Heart left ventricle (tissue), 13 donors: ENCODE results near the gene FAM50B.

Experiments
- POLR2A ChIP-seq, 2 donors: fragments of 450-650 bp; IDR thresholded peaks; one replicate each; pipeline ENCODE4 v1.6.1; 2017; ENCODE audit warnings: antibody characterized with exemption in 2 of 2, mild to moderate bottlenecking in 2 of 2, moderate library complexity in 2 of 2
- TF ChIP-seq, protein P1 (sequence below), 12 donors: fragments of 200-600 bp; sonication (generic) in 4 of 12; IDR thresholded peaks; one replicate each; pipeline versions ENCODE4 v1.5.0 to v1.8.0; 2018 to 2022; ENCODE audit warnings: antibody characterized with exemption in 12 of 12, mild to moderate bottlenecking in 5 of 12
- donor health status: ischemic (EF 13 %, LVEDD 7.1; RV severe dilation, severe dysfunction).
- donor health status: DM: no; HTN: yes; CAD: no.
- donor health status: DM: no; HTN: no; CAD: no.
- donor health status: ischemic (EF 25% LVEDD 6.9; RV normal size, moderate dysfunction).
- donor health status: ischemic (EF 25% LVEDD 5.7; RV mildly dilated, moderate dysfunction).
- donor health status: ischemic (EF 35%, LVEDD 5.7; RV mildly dilated, moderate dysfunction).
- donor health status: nonischemic (EF 11% LVEDD 7.7; RV severe dilation, severe dysfunction).
- donor health status: DM: yes; HTN: yes; CAD: no.
- donor health status: PGD.
- donor health status: ischemic (EF 29% LVEDD 5.4; RV normal size, mild dysfunction).
- donor health status: nonischemic (EF 23%, LVEDD 6.1; RV moderate dilation, normal function).

DNA sequence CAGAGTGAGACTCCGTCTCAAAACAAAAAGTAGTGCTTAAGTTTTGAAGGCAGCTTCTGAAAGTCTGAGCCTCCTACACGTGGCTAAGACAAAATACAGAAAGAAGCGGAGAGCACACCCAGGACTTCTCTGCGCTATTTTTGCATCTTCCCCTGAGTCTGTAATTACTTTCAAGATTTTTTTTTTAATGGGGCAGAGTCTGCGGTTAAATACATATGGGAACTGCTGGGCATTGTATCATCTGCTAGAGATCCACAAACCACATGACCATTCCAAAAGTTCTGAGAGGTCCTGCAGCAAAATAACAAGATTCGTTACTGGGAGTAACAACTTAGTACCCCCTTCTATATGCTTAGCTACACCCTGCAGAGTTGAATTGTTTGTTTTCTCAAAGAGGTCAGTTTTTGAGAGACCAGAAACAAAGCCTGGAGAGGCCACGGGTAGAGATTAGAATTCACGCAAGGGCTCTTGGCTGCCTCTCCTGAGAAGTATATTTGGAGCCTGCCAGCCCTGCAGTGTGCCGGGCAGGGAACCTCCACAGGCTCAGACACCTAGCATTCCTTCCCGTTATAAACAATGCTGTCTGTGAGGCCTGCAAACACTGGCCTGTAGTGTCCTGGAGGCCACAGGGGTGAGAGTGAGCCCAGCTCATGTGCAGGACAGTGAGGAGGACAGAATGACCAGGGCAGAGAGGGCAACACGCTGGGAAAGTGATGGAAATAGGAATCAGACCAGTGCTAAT is 48.2 kb upstream of the FAM50B start:
- TF ChIP-seq, protein P1, sequence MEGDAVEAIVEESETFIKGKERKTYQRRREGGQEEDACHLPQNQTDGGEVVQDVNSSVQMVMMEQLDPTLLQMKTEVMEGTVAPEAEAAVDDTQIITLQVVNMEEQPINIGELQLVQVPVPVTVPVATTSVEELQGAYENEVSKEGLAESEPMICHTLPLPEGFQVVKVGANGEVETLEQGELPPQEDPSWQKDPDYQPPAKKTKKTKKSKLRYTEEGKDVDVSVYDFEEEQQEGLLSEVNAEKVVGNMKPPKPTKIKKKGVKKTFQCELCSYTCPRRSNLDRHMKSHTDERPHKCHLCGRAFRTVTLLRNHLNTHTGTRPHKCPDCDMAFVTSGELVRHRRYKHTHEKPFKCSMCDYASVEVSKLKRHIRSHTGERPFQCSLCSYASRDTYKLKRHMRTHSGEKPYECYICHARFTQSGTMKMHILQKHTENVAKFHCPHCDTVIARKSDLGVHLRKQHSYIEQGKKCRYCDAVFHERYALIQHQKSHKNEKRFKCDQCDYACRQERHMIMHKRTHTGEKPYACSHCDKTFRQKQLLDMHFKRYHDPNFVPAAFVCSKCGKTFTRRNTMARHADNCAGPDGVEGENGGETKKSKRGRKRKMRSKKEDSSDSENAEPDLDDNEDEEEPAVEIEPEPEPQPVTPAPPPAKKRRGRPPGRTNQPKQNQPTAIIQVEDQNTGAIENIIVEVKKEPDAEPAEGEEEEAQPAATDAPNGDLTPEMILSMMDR (IDR thresholded peaks at IDR 0.05): no peak
- no peak for TF ChIP-seq POLR2A (IDR thresholded peaks at IDR 0.05)
